ENCODE data around the gene CREB3.

DNA sequence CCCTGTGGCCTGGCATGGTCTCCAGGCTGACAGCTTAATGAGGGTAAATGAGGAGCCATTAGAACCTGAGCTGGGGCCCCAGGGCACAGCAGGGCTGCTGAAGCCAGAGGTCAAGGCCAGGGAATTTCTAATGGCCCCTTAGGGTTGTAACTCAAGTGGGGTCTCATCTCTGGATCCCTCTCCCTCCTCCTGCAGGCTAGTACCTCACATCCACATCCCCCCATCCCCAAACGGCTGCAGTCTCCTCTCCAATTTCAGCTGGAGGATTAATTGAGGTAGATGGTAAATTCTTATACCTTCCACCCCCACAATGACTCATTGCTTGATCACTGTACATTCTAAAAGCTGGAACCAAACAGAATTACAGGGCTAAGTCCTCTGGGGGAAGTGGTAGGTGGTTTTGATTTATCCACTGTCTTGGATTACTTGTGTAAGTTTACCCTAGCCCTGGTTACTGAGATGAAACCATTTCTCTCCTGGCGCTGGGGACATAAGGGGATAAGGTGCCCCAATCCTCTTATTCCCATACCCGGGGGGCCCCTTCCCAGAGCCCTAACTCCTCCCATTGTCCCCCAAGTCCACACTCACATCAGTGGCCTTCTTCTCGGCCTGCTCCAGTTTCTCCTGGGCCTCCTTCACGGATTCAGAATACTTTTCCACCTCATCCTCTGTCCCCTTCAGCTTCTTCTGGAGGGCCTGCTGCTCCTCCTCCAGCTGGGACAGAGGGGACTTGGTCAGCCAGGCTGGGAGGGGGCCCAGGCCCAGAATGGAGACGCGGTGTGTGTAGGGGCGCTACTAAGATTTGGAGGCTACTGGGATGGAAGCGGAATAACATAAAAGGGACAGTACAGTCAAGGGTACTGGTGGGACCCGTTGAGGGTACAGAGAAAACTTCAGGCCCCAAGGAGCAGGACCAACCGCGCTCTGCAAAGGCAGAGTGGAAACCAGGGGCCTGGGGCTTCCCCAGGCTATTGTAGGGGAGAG lies 43.6 kb upstream of the CREB3 start:
- TF ChIP-seq, protein P1, sequence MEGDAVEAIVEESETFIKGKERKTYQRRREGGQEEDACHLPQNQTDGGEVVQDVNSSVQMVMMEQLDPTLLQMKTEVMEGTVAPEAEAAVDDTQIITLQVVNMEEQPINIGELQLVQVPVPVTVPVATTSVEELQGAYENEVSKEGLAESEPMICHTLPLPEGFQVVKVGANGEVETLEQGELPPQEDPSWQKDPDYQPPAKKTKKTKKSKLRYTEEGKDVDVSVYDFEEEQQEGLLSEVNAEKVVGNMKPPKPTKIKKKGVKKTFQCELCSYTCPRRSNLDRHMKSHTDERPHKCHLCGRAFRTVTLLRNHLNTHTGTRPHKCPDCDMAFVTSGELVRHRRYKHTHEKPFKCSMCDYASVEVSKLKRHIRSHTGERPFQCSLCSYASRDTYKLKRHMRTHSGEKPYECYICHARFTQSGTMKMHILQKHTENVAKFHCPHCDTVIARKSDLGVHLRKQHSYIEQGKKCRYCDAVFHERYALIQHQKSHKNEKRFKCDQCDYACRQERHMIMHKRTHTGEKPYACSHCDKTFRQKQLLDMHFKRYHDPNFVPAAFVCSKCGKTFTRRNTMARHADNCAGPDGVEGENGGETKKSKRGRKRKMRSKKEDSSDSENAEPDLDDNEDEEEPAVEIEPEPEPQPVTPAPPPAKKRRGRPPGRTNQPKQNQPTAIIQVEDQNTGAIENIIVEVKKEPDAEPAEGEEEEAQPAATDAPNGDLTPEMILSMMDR (conservative IDR thresholded peaks at IDR 0.05; ENCODE audit: low read length) = no peak
- no peak for TF ChIP-seq EZH2phosphoT487 (IDR thresholded peaks at IDR 0.05; ENCODE audit: borderline replicate concordance)

All from Loucy (cell line).